ENCODE data around the gene BANF1.

- TF ChIP-seq REST (IDR thresholded peaks at IDR 0.05) (no peak), CTCF (IDR thresholded peaks at IDR 0.05; ENCODE audit: low read depth, low read length, missing input control) (no peak), FOXA1 (IDR thresholded peaks at IDR 0.05) (no peak), YY1 (IDR thresholded peaks at IDR 0.05) (no peak), JUND (IDR thresholded peaks at IDR 0.05) (no peak), RXRA (IDR thresholded peaks at IDR 0.05) (no peak), RAD21 (IDR thresholded peaks at IDR 0.05) (no peak), ZBTB33 (IDR thresholded peaks at IDR 0.05) (no peak), SP1 (IDR thresholded peaks at IDR 0.05) (no peak), EGR1 (IDR thresholded peaks at IDR 0.05; ENCODE audit: low read depth in 2 of 2) (no peak)
Measured at GRCh38 chr11:65953471-65953870, 48.8 kb upstream of the BANF1 start.
